ENCODE measurements around the gene CETP.
"Not testable (repeated sequence)": the region's sequence is repeated elsewhere in the genome, so short reads cannot be mapped to it uniquely, and the experiment has no call there.

Gene CETP

GRCh38 chr16:56988948-56989945 is 27.5 kb downstream of the CETP start, which contains the start of gene NLRC5:
NLRC5 (plus strand) TSS chr16:56989557; CDS start chr16:57020713, 31,156 bp downstream.
- H3K4me3 Mint-ChIP-seq, result peak within 1 kb of the TSS; percentile 96
- H3K27me3 Mint-ChIP-seq, result no peaks in the 10 kb centered on the region
- peaks cover 50% of the 10 kb centered on the region for H3K36me3 Mint-ChIP-seq
- H3K9me3 Mint-ChIP-seq (ENCODE audit: low read depth), result no peaks in the 10 kb centered on the region
- H3K27ac Mint-ChIP-seq, result peak within 1 kb of the TSS; percentile 100
- H3K4me1 Mint-ChIP-seq (ENCODE audit: low read depth), result peaks cover 63% of the 10 kb centered on the region

GRCh38 chr16:56989988-56990387 is 28.2 kb downstream of the CETP start:
- Mint-ChIP-seq H3K4me3 (peak overlapping the region; percentile 96), H3K27me3 (no peaks in the 10 kb centered on the region), H3K36me3 (peaks cover 45% of the 10 kb centered on the region), H3K4me1 (ENCODE audit: low read depth) (peaks cover 63% of the 10 kb centered on the region), H3K9me3 (ENCODE audit: low read depth) (no peaks in the 10 kb centered on the region), H3K27ac (peak overlapping the region; percentile 100)

- Mint-ChIP-seq H3K4me1 (ENCODE audit: low read depth) (peaks cover 63% of the 10 kb centered on the region), H3K4me3 (peak overlapping the region; percentile 96), H3K27me3 (no peaks in the 10 kb centered on the region), H3K36me3 (peaks cover 45% of the 10 kb centered on the region), H3K27ac (peak overlapping the region; percentile 100), H3K9me3 (ENCODE audit: low read depth) (no peaks in the 10 kb centered on the region)
Observed at GRCh38 chr16:56990407-56991286, 28.9 kb downstream of the CETP start.

- Mint-ChIP-seq H3K27ac (peak overlapping the region; percentile 100), H3K4me1 (ENCODE audit: low read depth) (peaks cover 66% of the 10 kb centered on the region), H3K4me3 (peak overlapping the region; percentile 96), H3K36me3 (peaks cover 44% of the 10 kb centered on the region)
- not testable (repeated sequence) for H3K9me3 Mint-ChIP-seq (ENCODE audit: low read depth); H3K27me3 Mint-ChIP-seq
Observed at GRCh38 chr16:56992431-56992830, 30.7 kb downstream of the CETP start.

- peak overlapping the region; percentile 96 for H3K4me3 Mint-ChIP-seq
- H3K9me3 Mint-ChIP-seq (ENCODE audit: low read depth), result no peaks in the 10 kb centered on the region
- H3K36me3 Mint-ChIP-seq, result peaks cover 38% of the 10 kb centered on the region
- peaks cover 66% of the 10 kb centered on the region for H3K4me1 Mint-ChIP-seq (ENCODE audit: low read depth)
- H3K27me3 Mint-ChIP-seq, result no peaks in the 10 kb centered on the region
- peak overlapping the region; percentile 93 for H3K27ac Mint-ChIP-seq
Observed at GRCh38 chr16:56993204-56993603, 31.5 kb downstream of the CETP start.

GRCh38 chr16:56994311-56994710 is 32.6 kb downstream of the CETP start:
- peaks cover 77% of the 10 kb centered on the region for H3K4me1 Mint-ChIP-seq (ENCODE audit: low read depth)
- peak overlapping the region; percentile 93 for H3K27ac Mint-ChIP-seq
- no peaks in the 10 kb centered on the region for H3K9me3 Mint-ChIP-seq (ENCODE audit: low read depth)
- H3K4me3 Mint-ChIP-seq, result peak overlapping the region; percentile 96
- H3K27me3 Mint-ChIP-seq, result no peaks in the 10 kb centered on the region
- peaks cover 40% of the 10 kb centered on the region for H3K36me3 Mint-ChIP-seq

- H3K4me1 Mint-ChIP-seq (ENCODE audit: low read depth), result peaks cover 85% of the 10 kb centered on the region
- no peaks in the 10 kb centered on the region for H3K9me3 Mint-ChIP-seq (ENCODE audit: low read depth)
- H3K36me3 Mint-ChIP-seq, result peaks cover 37% of the 10 kb centered on the region
- H3K4me3 Mint-ChIP-seq, result peak overlapping the region; percentile 96
- H3K27ac Mint-ChIP-seq, result peak overlapping the region; percentile 93
- H3K27me3 Mint-ChIP-seq, result no peaks in the 10 kb centered on the region
Observed at GRCh38 chr16:56995136-56995805, 33.5 kb downstream of the CETP start.

- H3K4me3 Mint-ChIP-seq, result peak overlapping the region; percentile 65
- H3K27ac Mint-ChIP-seq, result peak overlapping the region; percentile 97
- H3K36me3 Mint-ChIP-seq, result peaks cover 27% of the 10 kb centered on the region
- no peaks in the 10 kb centered on the region for H3K27me3 Mint-ChIP-seq
- H3K9me3 Mint-ChIP-seq (ENCODE audit: low read depth), result peaks cover 3% of the 10 kb centered on the region
- peaks cover 92% of the 10 kb centered on the region for H3K4me1 Mint-ChIP-seq (ENCODE audit: low read depth)
Observed at GRCh38 chr16:56997264-56997663, 35.5 kb downstream of the CETP start.

- Mint-ChIP-seq H3K36me3 (peaks cover 25% of the 10 kb centered on the region), H3K9me3 (ENCODE audit: low read depth) (peaks cover 3% of the 10 kb centered on the region), H3K4me1 (ENCODE audit: low read depth) (peaks cover 94% of the 10 kb centered on the region), H3K27ac (peak overlapping the region; percentile 97), H3K4me3 (peak overlapping the region; percentile 65), H3K27me3 (no peaks in the 10 kb centered on the region)
Observed at GRCh38 chr16:56997931-56998330, 36.2 kb downstream of the CETP start.

- Mint-ChIP-seq H3K36me3 (peaks cover 20% of the 10 kb centered on the region), H3K9me3 (ENCODE audit: low read depth) (peaks cover 3% of the 10 kb centered on the region), H3K27me3 (no peaks in the 10 kb centered on the region), H3K27ac (peak overlapping the region; percentile 97), H3K4me1 (ENCODE audit: low read depth) (peaks cover 94% of the 10 kb centered on the region), H3K4me3 (peak overlapping the region; percentile 65)
Observed at GRCh38 chr16:56998352-56998751, 36.6 kb downstream of the CETP start.

- H3K27me3 Mint-ChIP-seq, result no peaks in the 10 kb centered on the region
- peaks cover 18% of the 10 kb centered on the region for H3K36me3 Mint-ChIP-seq
- H3K9me3 Mint-ChIP-seq (ENCODE audit: low read depth), result peaks cover 3% of the 10 kb centered on the region
- H3K4me3 Mint-ChIP-seq, result peak overlapping the region; percentile 65
- peak overlapping the region; percentile 97 for H3K27ac Mint-ChIP-seq
- peaks cover 94% of the 10 kb centered on the region for H3K4me1 Mint-ChIP-seq (ENCODE audit: low read depth)
Observed at GRCh38 chr16:56998861-56999260, 37.1 kb downstream of the CETP start.

GRCh38 chr16:56999409-57000270 is 37.9 kb downstream of the CETP start:
- peak overlapping the region; percentile 65 for H3K4me3 Mint-ChIP-seq
- H3K9me3 Mint-ChIP-seq (ENCODE audit: low read depth), result peaks cover 3% of the 10 kb centered on the region
- peak overlapping the region; percentile 97 for H3K27ac Mint-ChIP-seq
- no peaks in the 10 kb centered on the region for H3K27me3 Mint-ChIP-seq
- H3K36me3 Mint-ChIP-seq, result peaks cover 24% of the 10 kb centered on the region
- H3K4me1 Mint-ChIP-seq (ENCODE audit: low read depth), result peaks cover 94% of the 10 kb centered on the region

GRCh38 chr16:57000271-57001025 is 38.7 kb downstream of the CETP start:
- peaks cover 3% of the 10 kb centered on the region for H3K9me3 Mint-ChIP-seq (ENCODE audit: low read depth)
- peak overlapping the region; percentile 65 for H3K4me3 Mint-ChIP-seq
- H3K27ac Mint-ChIP-seq, result peak overlapping the region; percentile 97
- H3K27me3 Mint-ChIP-seq, result no peaks in the 10 kb centered on the region
- H3K4me1 Mint-ChIP-seq (ENCODE audit: low read depth), result peaks cover 94% of the 10 kb centered on the region
- H3K36me3 Mint-ChIP-seq, result peaks cover 26% of the 10 kb centered on the region
